AG10803 (cell line): ENCODE results near the gene PCDHGA6.

Experiments
- DNase-seq: peaks from one replicate; pipeline ENCODE4 v3.0.0; 2010; ENCODE audit warnings: low read depth
- H3K4me3 ChIP-seq: 2 replicates; pipeline ENCODE4 v1.5.1; 2011; ENCODE audit warnings: mild to moderate bottlenecking, low read length, control low read depth
- TF ChIP-seq, protein P1 (sequence below): conservative IDR thresholded peaks from 2 replicates; pipeline ENCODE4 v1.5.1; 2011; ENCODE audit warnings: mild to moderate bottlenecking, low read length, control low read depth, inconsistent platforms

The PCDHGA6 gene

DNA sequence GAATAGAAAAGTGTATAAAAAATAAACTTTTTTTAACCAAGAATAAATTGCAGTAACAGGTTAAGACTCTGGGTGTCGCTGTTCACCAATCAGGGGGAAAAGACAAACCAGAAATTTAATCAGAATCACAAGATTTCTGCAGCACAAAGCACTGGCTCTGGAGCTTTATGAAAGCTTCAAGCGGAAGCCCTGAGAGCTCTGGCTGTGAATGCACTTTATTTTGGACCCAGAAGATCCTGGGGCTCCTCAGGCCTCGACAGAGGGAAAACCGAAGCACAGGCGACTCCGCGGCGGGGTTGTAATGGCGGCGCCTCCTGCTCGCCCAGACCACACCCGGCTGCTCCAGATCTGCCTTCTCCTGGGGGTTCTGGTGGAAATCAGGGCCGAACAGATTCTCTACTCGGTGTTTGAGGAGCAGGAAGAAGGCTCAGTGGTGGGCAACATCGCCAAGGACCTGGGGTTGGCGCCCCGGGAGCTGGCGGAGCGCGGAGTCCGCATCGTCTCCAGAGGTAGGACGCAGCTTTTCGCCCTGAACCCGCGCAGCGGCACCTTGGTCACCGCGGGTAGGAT, 18.7 kb upstream of the PCDHGA6 start, which contains the start of gene PCDHGA4:
Gene PCDHGA4 (plus strand): TSS at position 122 of the 570 bp plus-strand sequence. CDS start 87 bp downstream, at position 209.
- TF ChIP-seq, protein P1, sequence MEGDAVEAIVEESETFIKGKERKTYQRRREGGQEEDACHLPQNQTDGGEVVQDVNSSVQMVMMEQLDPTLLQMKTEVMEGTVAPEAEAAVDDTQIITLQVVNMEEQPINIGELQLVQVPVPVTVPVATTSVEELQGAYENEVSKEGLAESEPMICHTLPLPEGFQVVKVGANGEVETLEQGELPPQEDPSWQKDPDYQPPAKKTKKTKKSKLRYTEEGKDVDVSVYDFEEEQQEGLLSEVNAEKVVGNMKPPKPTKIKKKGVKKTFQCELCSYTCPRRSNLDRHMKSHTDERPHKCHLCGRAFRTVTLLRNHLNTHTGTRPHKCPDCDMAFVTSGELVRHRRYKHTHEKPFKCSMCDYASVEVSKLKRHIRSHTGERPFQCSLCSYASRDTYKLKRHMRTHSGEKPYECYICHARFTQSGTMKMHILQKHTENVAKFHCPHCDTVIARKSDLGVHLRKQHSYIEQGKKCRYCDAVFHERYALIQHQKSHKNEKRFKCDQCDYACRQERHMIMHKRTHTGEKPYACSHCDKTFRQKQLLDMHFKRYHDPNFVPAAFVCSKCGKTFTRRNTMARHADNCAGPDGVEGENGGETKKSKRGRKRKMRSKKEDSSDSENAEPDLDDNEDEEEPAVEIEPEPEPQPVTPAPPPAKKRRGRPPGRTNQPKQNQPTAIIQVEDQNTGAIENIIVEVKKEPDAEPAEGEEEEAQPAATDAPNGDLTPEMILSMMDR: peak; percentile 64
- peak; percentile 36 for DNase-seq
- H3K4me3 ChIP-seq: peak within 1 kb of the TSS; percentile 58

DNA sequence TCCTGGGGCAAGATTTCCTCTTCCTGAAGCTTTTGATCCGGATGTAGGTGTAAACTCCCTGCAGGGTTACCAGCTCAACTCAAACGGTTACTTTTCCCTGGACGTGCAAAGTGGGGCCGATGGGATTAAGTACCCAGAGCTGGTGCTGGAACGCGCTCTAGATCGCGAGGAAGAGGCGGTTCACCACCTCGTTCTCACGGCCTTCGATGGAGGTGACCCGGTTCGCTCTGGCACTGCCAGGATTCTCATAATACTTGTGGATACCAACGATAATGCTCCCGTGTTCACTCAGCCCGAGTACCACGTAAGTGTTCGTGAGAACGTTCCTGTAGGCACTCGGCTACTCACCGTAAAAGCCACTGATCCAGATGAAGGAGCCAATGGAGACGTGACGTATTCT, 18.1 kb upstream of the PCDHGA6 start:
- H3K4me3 ChIP-seq: peak overlapping the region; percentile 58
- DNase-seq: no peak
- TF ChIP-seq, protein P1: no peak

DNA sequence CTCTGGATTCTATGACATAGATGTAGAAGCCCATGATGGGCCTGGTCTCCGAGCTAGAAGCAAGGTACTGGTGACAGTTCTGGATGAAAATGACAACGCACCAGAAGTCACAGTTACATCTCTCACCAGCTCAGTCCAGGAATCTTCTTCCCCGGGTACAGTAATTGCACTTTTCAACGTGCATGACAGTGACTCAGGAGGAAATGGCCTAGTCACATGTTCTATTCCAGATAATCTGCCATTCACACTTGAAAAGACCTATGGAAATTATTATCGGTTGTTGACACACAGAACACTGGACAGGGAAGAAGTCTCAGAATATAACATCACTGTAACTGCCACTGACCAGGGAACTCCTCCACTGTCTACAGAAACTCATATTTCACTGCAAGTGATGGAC, 17.6 kb upstream of the PCDHGA6 start:
- TF ChIP-seq, protein P1: no peak
- no peak overlapping the region for H3K4me3 ChIP-seq
- DNase-seq: no peak

DNA sequence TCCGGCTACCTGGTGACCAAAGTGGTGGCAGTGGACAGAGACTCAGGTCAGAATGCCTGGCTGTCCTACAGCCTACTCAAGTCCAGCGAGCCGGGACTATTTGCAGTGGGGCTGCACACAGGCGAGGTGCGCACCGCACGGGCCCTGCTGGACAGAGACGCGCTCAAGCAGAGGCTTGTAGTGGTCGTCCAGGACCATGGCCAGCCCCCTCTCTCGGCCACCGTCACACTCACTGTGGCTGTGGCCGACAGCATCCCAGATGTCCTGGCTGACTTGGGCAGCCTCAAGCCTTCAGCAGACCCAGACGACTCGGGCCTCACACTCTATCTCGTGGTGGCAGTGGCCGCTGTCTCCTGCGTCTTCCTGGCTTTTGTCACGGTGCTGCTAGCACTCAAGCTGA, 16.7 kb upstream of the PCDHGA6 start:
- TF ChIP-seq, protein P1: no peak
- no peak overlapping the region for H3K4me3 ChIP-seq
- no peak for DNase-seq

DNA sequence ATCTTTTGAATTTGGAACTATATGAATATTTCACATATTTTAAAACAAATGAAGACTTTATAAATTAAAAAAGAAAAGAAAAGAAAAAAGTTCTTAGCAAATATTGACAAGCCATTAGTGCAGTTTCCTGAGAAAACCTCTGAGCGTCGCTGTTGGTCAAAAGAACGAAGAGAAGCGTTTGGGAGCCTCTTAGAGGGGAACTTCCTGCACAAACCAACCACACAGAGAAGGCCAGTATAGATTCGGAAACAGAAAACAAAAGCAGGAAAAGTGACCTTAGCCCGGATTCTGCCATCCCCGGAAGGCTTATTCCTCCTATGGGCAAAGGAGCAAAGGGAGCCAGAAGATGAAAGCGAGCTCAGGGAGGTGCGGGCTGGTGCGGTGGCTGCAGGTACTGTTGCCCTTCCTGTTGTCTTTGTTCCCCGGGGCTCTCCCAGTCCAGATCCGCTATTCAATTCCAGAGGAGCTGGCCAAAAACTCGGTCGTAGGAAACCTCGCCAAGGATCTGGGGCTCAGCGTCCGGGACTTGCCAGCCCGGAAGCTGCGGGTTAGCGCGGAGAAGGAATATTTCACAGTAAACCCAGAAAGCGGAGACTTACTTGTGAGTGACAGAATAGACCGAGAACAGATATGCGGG, 13.8 kb upstream of the PCDHGA6 start, which contains the start of gene PCDHGB2:
Gene PCDHGB2 (plus strand): TSS at position 205 of the 637 bp plus-strand sequence. CDS start 142 bp downstream, at position 347.
- peak within 1 kb of the TSS; percentile 52 for H3K4me3 ChIP-seq
- TF ChIP-seq, protein P1: peak; percentile 59
- DNase-seq: peak; percentile 55

DNA sequence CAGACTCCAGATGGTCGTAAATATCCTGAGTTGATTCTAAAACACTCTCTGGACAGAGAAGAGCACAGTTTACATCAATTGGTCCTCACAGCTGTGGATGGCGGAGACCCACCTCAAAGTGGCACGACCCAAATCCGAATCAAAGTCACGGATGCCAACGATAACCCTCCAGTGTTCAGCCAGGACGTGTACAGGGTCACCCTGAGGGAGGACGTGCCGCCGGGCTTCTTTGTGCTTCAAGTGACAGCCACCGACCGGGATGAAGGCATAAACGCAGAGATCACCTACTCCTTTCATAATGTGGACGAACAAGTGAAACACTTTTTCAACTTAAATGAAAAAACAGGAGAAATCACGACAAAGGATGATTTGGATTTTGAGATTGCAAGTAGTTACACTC, 13.0 kb upstream of the PCDHGA6 start:
- TF ChIP-seq, protein P1: no peak
- H3K4me3 ChIP-seq: no peak overlapping the region
- DNase-seq: no peak

DNA sequence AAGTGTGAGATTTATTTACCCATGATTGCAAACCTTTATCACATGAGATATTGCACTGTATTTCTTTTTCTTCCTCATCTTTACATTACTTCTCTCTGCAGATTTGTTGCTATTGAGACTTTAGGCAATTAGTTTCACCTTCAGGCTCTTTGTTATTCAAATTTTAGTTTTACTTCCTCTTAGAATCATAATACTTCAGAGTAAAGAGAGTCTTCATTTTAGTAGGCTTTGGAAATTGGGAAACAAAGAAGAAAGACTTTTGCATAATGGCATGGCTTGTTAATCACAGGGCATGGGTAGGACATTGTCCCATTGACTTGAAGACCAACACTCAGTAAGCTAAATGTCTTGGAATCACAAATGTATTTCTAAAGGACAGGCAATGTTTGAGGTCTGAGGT, 11.0 kb upstream of the PCDHGA6 start:
- H3K4me3 ChIP-seq: no peak overlapping the region
- TF ChIP-seq, protein P1: no peak
- no peak for DNase-seq
